ENCODE data around the gene GPATCH11. TPM values are rescaled to one million over a fixed set of nuclear protein-coding genes. Genes with fewer than 3 reads are reported as not detected.

GPATCH11 gene
- total RNA-seq, 1 donor from 2014 or later = 8.1 TPM

GRCh38 chr2:37059841-37060240 lies 24.5 kb upstream of the GPATCH11 start:
- no peak for DNase-seq (ENCODE audit: extremely low spot score, unreplicated experiment)
- Mint-ChIP-seq H3K36me3 (ENCODE audit: unreplicated experiment) (peaks cover 43% of the 10 kb centered on the region), H3K4me3 (ENCODE audit: unreplicated experiment) (no peak overlapping the region), H3K4me1 (ENCODE audit: unreplicated experiment) (no peaks in the 10 kb centered on the region), H3K27ac (ENCODE audit: unreplicated experiment) (no peak overlapping the region), H3K9me3 (ENCODE audit: unreplicated experiment) (no peaks in the 10 kb centered on the region), H3K27me3 (ENCODE audit: unreplicated experiment) (no peaks in the 10 kb centered on the region)
- TF ChIP-seq CTCF (IDR thresholded peaks at IDR 0.05) = no peak

- Mint-ChIP-seq H3K4me1 (ENCODE audit: unreplicated experiment) (no peaks in the 10 kb centered on the region), H3K36me3 (ENCODE audit: unreplicated experiment) (peaks cover 44% of the 10 kb centered on the region), H3K9me3 (ENCODE audit: unreplicated experiment) (no peaks in the 10 kb centered on the region), H3K27me3 (ENCODE audit: unreplicated experiment) (no peaks in the 10 kb centered on the region), H3K4me3 (ENCODE audit: unreplicated experiment) (no peak overlapping the region), H3K27ac (ENCODE audit: unreplicated experiment) (no peak overlapping the region)
- no peak for TF ChIP-seq CTCF (IDR thresholded peaks at IDR 0.05)
- no peak for DNase-seq (ENCODE audit: extremely low spot score, unreplicated experiment)
Measured at GRCh38 chr2:37060446-37060845, 23.9 kb upstream of the GPATCH11 start.

- Mint-ChIP-seq H3K9me3 (ENCODE audit: unreplicated experiment) (no peaks in the 10 kb centered on the region), H3K4me1 (ENCODE audit: unreplicated experiment) (no peaks in the 10 kb centered on the region), H3K27me3 (ENCODE audit: unreplicated experiment) (no peaks in the 10 kb centered on the region), H3K27ac (ENCODE audit: unreplicated experiment) (no peak overlapping the region), H3K4me3 (ENCODE audit: unreplicated experiment) (no peak overlapping the region), H3K36me3 (ENCODE audit: unreplicated experiment) (peaks cover 38% of the 10 kb centered on the region)
- DNase-seq (ENCODE audit: extremely low spot score, unreplicated experiment) = no peak
- TF ChIP-seq CTCF (IDR thresholded peaks at IDR 0.05) = no peak
Measured at GRCh38 chr2:37061013-37061711, 23.2 kb upstream of the GPATCH11 start.

- no peak for DNase-seq (ENCODE audit: extremely low spot score, unreplicated experiment)
- no peak overlapping the region for H3K4me3 Mint-ChIP-seq (ENCODE audit: unreplicated experiment)
- no peaks in the 10 kb centered on the region for H3K9me3 Mint-ChIP-seq (ENCODE audit: unreplicated experiment)
- H3K27ac Mint-ChIP-seq (ENCODE audit: unreplicated experiment) = no peak overlapping the region
- H3K4me1 Mint-ChIP-seq (ENCODE audit: unreplicated experiment) = no peaks in the 10 kb centered on the region
- no peak for TF ChIP-seq CTCF (IDR thresholded peaks at IDR 0.05)
- peaks cover 34% of the 10 kb centered on the region for H3K36me3 Mint-ChIP-seq (ENCODE audit: unreplicated experiment)
- H3K27me3 Mint-ChIP-seq (ENCODE audit: unreplicated experiment) = no peaks in the 10 kb centered on the region
Measured at GRCh38 chr2:37061776-37062175, 22.5 kb upstream of the GPATCH11 start.

DNA sequence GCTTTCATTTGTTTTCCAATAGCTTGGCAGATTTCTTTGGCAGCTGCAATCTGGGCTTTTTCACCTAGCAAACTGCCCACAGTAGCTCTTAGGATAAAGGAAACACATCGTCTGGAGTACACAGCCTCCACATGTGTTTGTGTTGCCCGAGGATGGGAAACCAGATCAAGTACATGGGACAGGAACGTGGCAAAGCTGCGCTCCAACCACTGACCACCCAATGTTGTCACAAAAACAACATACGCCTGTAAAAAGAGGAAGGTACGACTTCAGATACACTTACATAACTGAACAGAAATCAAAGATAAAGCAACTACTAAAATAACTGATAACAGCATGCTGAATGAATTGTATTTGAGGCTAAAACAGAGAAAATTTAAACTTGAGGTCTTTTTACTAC lies 15.6 kb upstream of the GPATCH11 start:
- no peak for TF ChIP-seq CTCF (IDR thresholded peaks at IDR 0.05)

More for the DNA sequence above, 15.6 kb upstream of the GPATCH11 start:
- no peaks in the 10 kb centered on the region for H3K27me3 Mint-ChIP-seq (ENCODE audit: unreplicated experiment)
- H3K4me3 Mint-ChIP-seq (ENCODE audit: unreplicated experiment) = no peak overlapping the region
- no peak overlapping the region for H3K27ac Mint-ChIP-seq (ENCODE audit: unreplicated experiment)
- DNase-seq (ENCODE audit: extremely low spot score, unreplicated experiment) = no peak
- no peaks in the 10 kb centered on the region for H3K4me1 Mint-ChIP-seq (ENCODE audit: unreplicated experiment)
- H3K36me3 Mint-ChIP-seq (ENCODE audit: unreplicated experiment) = peaks cover 31% of the 10 kb centered on the region
- no peaks in the 10 kb centered on the region for H3K9me3 Mint-ChIP-seq (ENCODE audit: unreplicated experiment)
